Measurements from ENCODE around the gene RFTN1. TPM values are rescaled to one million over a fixed set of nuclear protein-coding genes. Genes with fewer than 3 reads are reported as not detected.

Gene RFTN1
- total and polyA plus RNA-seq, 2 donors (not counting 1 experiment from before 2014, with no cell fraction given): 32.4 to 156 TPM

GRCh38 chr3:16307832-16308531, 205.5 kb downstream of the RFTN1 start:
- H3K9me3 Mint-ChIP-seq (ENCODE audit: insufficient read depth): no peaks in the 10 kb centered on the region
- H3K36me3 ChIP-seq (replicated peaks in 1 of 2; ENCODE audit: control extremely low read depth in 1 of 2, control insufficient read depth in 1 of 2, extremely low read depth in 1 of 2, insufficient read depth in 2 of 2, low read length in 1 of 2): peaks cover 0 to 4% of the 10 kb centered on the region in 2 experiments
- no peak overlapping the region for H3K27ac Mint-ChIP-seq
- no peak for DNase-seq
- no peak overlapping the region for H3K4me3 ChIP-seq (ENCODE audit: control extremely low read depth in 1 of 5, extremely low read depth in 1 of 5, insufficient read depth in 1 of 5, low read depth in 2 of 5, low read length in 4 of 5)
- 93% methylated on average over 2 of the region's 5 CpGs for WGBS (ENCODE audit: insufficient coverage)
- ATAC-seq (ENCODE audit: low read depth): no peak
- TF ChIP-seq CTCF (IDR thresholded peaks at IDR 0.05) (no peak), EZH2 (IDR thresholded peaks at IDR 0.05; ENCODE audit: borderline replicate concordance, insufficient read depth, low read depth, low read length, poor library complexity, severe bottlenecking) (no peak)
- H3K27me3 ChIP-seq (replicated peaks in 1 of 4; ENCODE audit: control extremely low read depth in 1 of 4, control insufficient read depth in 3 of 4, insufficient read depth in 4 of 4, low read length in 3 of 4): no peaks in the 10 kb centered on the region
- intact Hi-C loops (cut with micrococcal nuclease): no loop called here
- no peak overlapping the region for H3K9ac ChIP-seq (ENCODE audit: low read length)
- ChIA-PET CTCF (interaction anchor here (1.4 to 2.4 kb wide), 4 partner anchors 17 to 243 kb away, joined by 3 to 10 read pairs (median 4); no protein-coding TSS in a partner anchor), POLR2A (no interaction called here)
- H3K4me2 ChIP-seq (replicated peaks; ENCODE audit: low read depth, low read length, poor library complexity, severe bottlenecking): no peak overlapping the region
- H3K4me1 ChIP-seq (ENCODE audit: control insufficient read depth in 2 of 2, insufficient read depth in 2 of 2, low read length in 2 of 2): peaks cover 16 to 20% of the 10 kb centered on the region in 2 donors
- no peaks in the 10 kb centered on the region for H4K20me1 ChIP-seq (ENCODE audit: control insufficient read depth, insufficient read depth, low read length, poor library complexity, severe bottlenecking)
- H3K4me1 Mint-ChIP-seq: peaks cover 25% of the 10 kb centered on the region
- H3K4me3 Mint-ChIP-seq: no peak overlapping the region
- no peaks in the 10 kb centered on the region for H3K27me3 Mint-ChIP-seq
- no peaks in the 10 kb centered on the region for H3K79me2 ChIP-seq (ENCODE audit: control insufficient read depth, insufficient read depth, low read length)
- no peaks in the 10 kb centered on the region for H3K9me3 ChIP-seq (ENCODE audit: control extremely low read depth in 1 of 3, control insufficient read depth in 2 of 3, insufficient read depth in 1 of 3, low read length in 2 of 3)
- no peak overlapping the region for H3K27ac ChIP-seq (ENCODE audit: low read length in 2 of 2)
- H2AFZ ChIP-seq (ENCODE audit: insufficient read depth, low read depth, low read length, poor library complexity, severe bottlenecking): no peak overlapping the region

- Mint-ChIP-seq H3K4me1 (peaks cover 35% of the 10 kb centered on the region), H3K27me3 (no peaks in the 10 kb centered on the region), H3K4me3 (no peak overlapping the region), H3K9me3 (ENCODE audit: insufficient read depth) (no peaks in the 10 kb centered on the region), H3K27ac (no peak overlapping the region)
- Histone ChIP-seq H3K27ac (ENCODE audit: low read length in 2 of 2) (peak overlapping the region in 1 of 2 donors; percentile 11), H2AFZ (ENCODE audit: insufficient read depth, low read depth, low read length, poor library complexity, severe bottlenecking) (no peak overlapping the region), H3K9ac (ENCODE audit: low read length) (no peak overlapping the region), H3K9me3 (ENCODE audit: control extremely low read depth in 1 of 3, control insufficient read depth in 2 of 3, insufficient read depth in 1 of 3, low read length in 2 of 3) (no peaks in the 10 kb centered on the region), H4K20me1 (ENCODE audit: control insufficient read depth, insufficient read depth, low read length, poor library complexity, severe bottlenecking) (no peaks in the 10 kb centered on the region), H3K79me2 (ENCODE audit: control insufficient read depth, insufficient read depth, low read length) (no peaks in the 10 kb centered on the region), H3K4me1 (ENCODE audit: control insufficient read depth in 2 of 2, insufficient read depth in 2 of 2, low read length in 2 of 2) (peaks cover 20 to 24% of the 10 kb centered on the region in 2 donors), H3K36me3 (replicated peaks in 1 of 2; ENCODE audit: control extremely low read depth in 1 of 2, control insufficient read depth in 1 of 2, extremely low read depth in 1 of 2, insufficient read depth in 2 of 2, low read length in 1 of 2) (peaks cover 3 to 4% of the 10 kb centered on the region in 2 experiments), H3K4me2 (replicated peaks; ENCODE audit: low read depth, low read length, poor library complexity, severe bottlenecking) (no peak overlapping the region), H3K4me3 (ENCODE audit: control extremely low read depth in 1 of 5, extremely low read depth in 1 of 5, insufficient read depth in 1 of 5, low read depth in 2 of 5, low read length in 4 of 5) (no peak overlapping the region), H3K27me3 (replicated peaks in 1 of 4; ENCODE audit: control extremely low read depth in 1 of 4, control insufficient read depth in 3 of 4, insufficient read depth in 4 of 4, low read length in 3 of 4) (no peaks in the 10 kb centered on the region)
- TF ChIP-seq CTCF (IDR thresholded peaks at IDR 0.05) (no peak), EZH2 (IDR thresholded peaks at IDR 0.05; ENCODE audit: borderline replicate concordance, insufficient read depth, low read depth, low read length, poor library complexity, severe bottlenecking) (no peak)
- intact Hi-C loops (cut with micrococcal nuclease): no loop called here
- ChIA-PET CTCF (interaction anchor here (1.0 to 2.2 kb wide), 3 partner anchors 15 to 247 kb away, joined by 3 to 7 read pairs (median 4); no protein-coding TSS in a partner anchor), POLR2A (no interaction called here)
- no peak for DNase-seq
- no peak for ATAC-seq (ENCODE audit: low read depth)
- 82% methylated on average over 7 of the region's 7 CpGs for WGBS (ENCODE audit: insufficient coverage)
Measured at GRCh38 chr3:16305111-16305541, 208.4 kb downstream of the RFTN1 start.
